Measurements from ENCODE around the gene PPP4R3A. TPM values are rescaled to one million over a fixed set of nuclear protein-coding genes. Genes with fewer than 3 reads are reported as not detected.
"Not testable (repeated sequence)": the region's sequence is repeated elsewhere in the genome, so short reads cannot be mapped to it uniquely, and the experiment has no call there.

PPP4R3A gene
- total RNA-seq, 1 donor from 2014 or later: 130 TPM

DNA sequence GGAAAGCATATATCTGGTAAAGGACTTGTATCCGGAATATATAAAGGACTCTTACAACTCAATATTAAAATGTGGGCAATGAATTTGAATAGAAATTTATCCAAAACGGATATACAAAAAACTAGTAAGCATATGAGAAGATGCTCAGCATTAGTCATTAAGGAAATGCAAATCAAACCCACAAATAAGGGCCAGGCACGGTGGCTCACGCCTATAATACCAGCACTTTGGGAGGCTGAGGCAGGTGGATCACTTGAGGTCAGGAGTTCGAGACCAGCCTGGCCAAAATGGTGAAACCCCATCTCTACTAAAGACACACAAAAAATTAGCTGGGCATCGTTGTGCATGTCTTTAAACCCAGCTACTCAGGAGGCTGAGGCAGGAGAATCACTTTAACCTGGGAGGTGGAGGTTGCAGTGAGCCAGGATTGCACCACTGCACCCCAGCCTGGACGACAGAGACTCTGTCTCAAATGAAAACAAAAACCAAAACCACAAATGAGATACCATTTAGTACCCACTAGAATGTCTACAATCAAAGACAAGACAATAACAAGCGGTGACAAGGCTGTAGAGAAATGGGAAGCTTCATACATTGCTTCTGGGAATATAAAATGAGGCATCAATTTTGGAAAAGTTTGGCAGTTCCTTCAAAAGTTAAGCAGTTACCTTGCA, 15.6 kb downstream of the PPP4R3A start:
- Mint-ChIP-seq H3K4me1 (ENCODE audit: low read depth) (peaks cover 62% of the 10 kb centered on the region), H3K36me3 (ENCODE audit: low read depth) (peaks cover 21% of the 10 kb centered on the region), H3K27ac (peak overlapping the region; percentile 73), H3K4me3 (peak overlapping the region; percentile 37)
- H3K27me3 Mint-ChIP-seq (ENCODE audit: insufficient read depth); H3K9me3 Mint-ChIP-seq; intact Hi-C loops (cut with micrococcal nuclease); DNase-seq (ENCODE audit: low spot score): not testable (repeated sequence)

DNA sequence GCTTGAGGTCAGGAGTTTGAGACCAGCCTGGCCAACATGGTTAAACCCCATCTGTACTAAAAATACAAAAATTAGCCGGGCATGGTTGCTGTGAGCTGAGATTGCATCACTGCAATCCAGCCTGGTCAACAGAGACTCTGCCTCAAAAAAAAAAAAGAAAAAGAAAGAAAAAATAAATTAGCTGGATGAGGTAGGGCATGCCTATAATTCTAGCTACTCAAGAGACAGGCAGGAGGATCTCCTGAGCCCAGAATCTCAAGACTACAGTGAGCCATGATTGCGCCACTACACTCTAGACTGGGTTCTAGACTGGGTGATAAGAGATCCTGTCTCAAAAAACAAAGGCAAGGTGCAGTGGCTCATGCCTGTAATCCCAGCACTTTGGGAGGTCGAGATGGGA, 16.9 kb downstream of the PPP4R3A start:
- no peak overlapping the region for H3K4me3 Mint-ChIP-seq
- no peaks in the 10 kb centered on the region for H3K27me3 Mint-ChIP-seq (ENCODE audit: insufficient read depth)
- DNase-seq (ENCODE audit: low spot score): no peak
- H3K9me3 Mint-ChIP-seq: no peaks in the 10 kb centered on the region
- intact Hi-C loops (cut with micrococcal nuclease): no loop called here
- peaks cover 23% of the 10 kb centered on the region for H3K36me3 Mint-ChIP-seq (ENCODE audit: low read depth)
- H3K4me1 Mint-ChIP-seq (ENCODE audit: low read depth): peaks cover 57% of the 10 kb centered on the region
- no peak overlapping the region for H3K27ac Mint-ChIP-seq

DNA sequence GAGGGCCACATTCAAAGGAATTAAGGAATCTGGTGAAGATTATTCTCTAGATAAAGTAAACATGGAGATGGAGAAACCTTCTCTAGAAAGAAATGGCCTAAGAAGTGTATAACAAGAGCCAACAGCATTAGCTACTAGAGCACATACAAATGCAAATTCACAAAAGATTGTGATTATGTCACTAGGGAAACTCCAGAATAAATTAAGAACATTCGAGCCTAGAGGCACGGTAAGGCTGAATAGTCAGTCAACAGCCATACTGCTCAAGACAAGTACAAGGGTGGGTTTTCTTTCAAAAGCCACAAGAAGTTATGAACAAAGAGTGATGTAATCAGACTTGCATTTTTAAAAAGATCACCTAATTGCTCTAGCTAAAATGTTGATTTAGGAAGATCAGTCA, 25.4 kb downstream of the PPP4R3A start:
- H3K27ac Mint-ChIP-seq: no peak overlapping the region
- no peak overlapping the region for H3K4me3 Mint-ChIP-seq
- intact Hi-C loops (cut with micrococcal nuclease): loop anchor here (5.0 kb wide), 1 partner anchor 428 kb away; no protein-coding TSS in a partner anchor
- H3K27me3 Mint-ChIP-seq (ENCODE audit: insufficient read depth): no peaks in the 10 kb centered on the region
- H3K9me3 Mint-ChIP-seq: no peaks in the 10 kb centered on the region
- peaks cover 47% of the 10 kb centered on the region for H3K4me1 Mint-ChIP-seq (ENCODE audit: low read depth)
- DNase-seq (ENCODE audit: low spot score): no peak
- peaks cover 59% of the 10 kb centered on the region for H3K36me3 Mint-ChIP-seq (ENCODE audit: low read depth)

DNA sequence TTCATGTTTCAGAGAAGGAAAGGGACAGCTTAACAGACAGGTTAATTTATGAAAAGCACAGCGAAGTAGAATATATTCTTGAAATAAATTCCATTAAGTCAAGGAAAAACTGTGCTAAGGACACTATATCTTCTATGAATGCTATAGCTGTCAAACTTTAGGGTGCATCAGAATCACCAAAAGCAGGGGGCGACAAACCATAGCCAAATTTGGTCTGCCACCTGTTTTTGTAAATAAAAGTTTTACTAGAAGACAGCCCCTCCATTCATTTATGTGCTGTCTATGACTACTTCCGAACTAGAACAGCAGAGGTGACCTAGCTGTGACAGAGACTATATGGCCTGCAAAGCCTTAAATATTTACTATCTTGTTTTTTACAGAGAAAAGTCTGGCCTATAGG, 25.9 kb downstream of the PPP4R3A start:
- Mint-ChIP-seq H3K4me1 (ENCODE audit: low read depth) (peaks cover 47% of the 10 kb centered on the region), H3K9me3 (no peaks in the 10 kb centered on the region), H3K27me3 (ENCODE audit: insufficient read depth) (no peaks in the 10 kb centered on the region), H3K4me3 (no peak overlapping the region), H3K27ac (no peak overlapping the region), H3K36me3 (ENCODE audit: low read depth) (peaks cover 59% of the 10 kb centered on the region)
- intact Hi-C loops (cut with micrococcal nuclease): loop anchor here (5.0 kb wide), 1 partner anchor 428 kb away; no protein-coding TSS in a partner anchor
- DNase-seq (ENCODE audit: low spot score): no peak

DNA sequence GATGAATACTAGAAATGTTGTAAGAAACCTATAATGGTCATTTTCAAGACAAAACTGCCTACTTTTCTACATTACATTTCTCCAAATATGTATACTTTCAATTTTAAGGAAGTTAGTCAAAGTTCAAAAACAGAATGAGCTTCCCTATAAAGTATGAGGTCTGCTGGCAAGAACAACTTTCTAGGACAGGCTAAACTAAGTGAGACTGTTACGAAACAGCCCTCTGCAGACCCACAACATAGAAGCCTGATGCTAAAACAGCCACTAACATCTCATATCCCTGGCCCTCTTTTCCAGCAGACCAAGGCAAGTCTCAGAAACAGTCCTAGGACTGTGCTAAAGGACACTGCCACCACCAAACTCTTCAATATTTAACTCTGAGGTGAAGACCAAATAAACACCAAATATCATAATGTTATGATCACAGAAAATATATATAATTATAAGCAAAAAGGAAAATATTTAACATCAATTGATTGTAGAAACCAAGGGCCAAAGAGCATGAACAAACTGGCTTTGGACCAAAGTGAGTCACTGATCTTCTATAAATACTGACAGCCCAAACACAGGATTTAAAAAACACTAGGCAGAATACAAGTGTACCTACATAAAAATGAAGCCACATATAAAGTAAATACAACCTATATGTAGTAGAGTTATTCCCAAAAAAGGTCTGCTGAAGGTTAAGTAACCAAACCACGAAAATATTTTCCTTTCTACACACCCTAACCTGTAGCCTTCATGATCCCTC, 27.7 kb downstream of the PPP4R3A start:
- Mint-ChIP-seq H3K4me3 (no peak overlapping the region), H3K27me3 (ENCODE audit: insufficient read depth) (no peaks in the 10 kb centered on the region), H3K36me3 (ENCODE audit: low read depth) (peaks cover 71% of the 10 kb centered on the region), H3K9me3 (no peaks in the 10 kb centered on the region), H3K27ac (no peak overlapping the region), H3K4me1 (ENCODE audit: low read depth) (peaks cover 56% of the 10 kb centered on the region)
- intact Hi-C loops (cut with micrococcal nuclease): loop anchor here (5.0 kb wide), 1 partner anchor 430 kb away; no protein-coding TSS in a partner anchor
- DNase-seq (ENCODE audit: low spot score): no peak

DNA sequence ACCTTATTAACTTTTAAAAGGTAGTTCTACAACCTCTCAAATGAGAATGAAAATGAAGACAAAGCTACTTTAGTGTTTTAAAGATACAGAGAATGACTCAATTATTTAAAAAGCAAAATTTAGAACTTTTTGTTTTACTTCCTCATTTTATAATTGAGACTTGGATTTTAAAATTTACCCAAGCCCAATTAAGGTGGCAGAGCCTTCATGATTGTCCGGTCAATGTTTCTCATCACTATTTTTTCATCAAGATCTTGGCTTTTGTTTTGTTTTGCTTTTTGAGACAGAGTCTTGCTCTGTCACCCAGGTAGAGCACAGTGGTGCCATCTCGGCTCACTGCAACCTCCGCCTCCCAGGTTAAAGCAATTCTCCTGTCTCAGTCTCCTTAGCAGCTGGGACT, 32.7 kb downstream of the PPP4R3A start:
- H3K27me3 Mint-ChIP-seq (ENCODE audit: insufficient read depth): no peaks in the 10 kb centered on the region
- DNase-seq (ENCODE audit: low spot score): no peak
- H3K27ac Mint-ChIP-seq: no peak overlapping the region
- H3K36me3 Mint-ChIP-seq (ENCODE audit: low read depth): peaks cover 59% of the 10 kb centered on the region
- no peaks in the 10 kb centered on the region for H3K9me3 Mint-ChIP-seq
- H3K4me3 Mint-ChIP-seq: no peak overlapping the region
- intact Hi-C loops (cut with micrococcal nuclease): no loop called here
- peaks cover 34% of the 10 kb centered on the region for H3K4me1 Mint-ChIP-seq (ENCODE audit: low read depth)

DNA sequence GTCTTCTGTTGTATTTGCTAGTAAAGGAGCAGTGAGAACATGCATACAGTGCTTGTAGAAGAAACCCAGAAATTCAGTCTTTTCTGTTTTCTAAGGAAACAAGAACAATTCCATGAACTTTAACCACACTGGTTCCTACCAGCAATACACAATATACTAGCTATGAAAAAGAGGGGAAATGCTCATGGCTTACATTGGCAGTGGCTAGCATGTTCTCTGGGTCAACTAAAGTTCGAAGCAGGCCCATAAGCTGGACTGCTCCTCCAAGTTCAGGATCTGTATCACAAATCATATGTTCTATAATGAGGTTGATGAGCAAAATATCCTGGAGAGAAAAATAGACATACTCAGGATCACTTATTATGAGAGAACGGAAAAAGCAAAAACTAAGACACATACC, 37.1 kb downstream of the PPP4R3A start:
- Mint-ChIP-seq H3K27me3 (ENCODE audit: insufficient read depth) (no peaks in the 10 kb centered on the region), H3K4me1 (ENCODE audit: low read depth) (peaks cover 24% of the 10 kb centered on the region), H3K9me3 (no peaks in the 10 kb centered on the region), H3K4me3 (no peak overlapping the region), H3K27ac (no peak overlapping the region), H3K36me3 (ENCODE audit: low read depth) (peaks cover 52% of the 10 kb centered on the region)
- DNase-seq (ENCODE audit: low spot score): no peak
- intact Hi-C loops (cut with micrococcal nuclease): no loop called here

DNA sequence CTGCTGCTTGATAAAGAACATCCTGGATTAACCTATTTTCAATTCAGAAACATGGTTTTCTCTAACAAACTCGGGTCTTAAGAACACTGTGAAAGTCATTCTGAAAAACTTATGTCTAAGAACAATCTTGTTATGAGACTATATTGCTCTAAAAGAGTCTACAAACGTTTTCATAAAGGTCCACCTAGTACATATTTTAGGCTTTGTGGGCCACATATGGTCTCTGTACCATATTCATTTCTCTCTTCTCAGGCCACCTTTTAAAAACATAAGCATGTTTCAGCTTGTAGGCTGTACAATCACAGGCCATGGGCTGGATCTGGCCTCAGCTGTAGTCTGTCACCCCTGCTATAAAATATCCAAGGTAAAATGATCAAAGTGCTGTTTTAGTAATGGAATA, 39.9 kb downstream of the PPP4R3A start:
- intact Hi-C loops (cut with micrococcal nuclease): no loop called here
- H3K4me1 Mint-ChIP-seq (ENCODE audit: low read depth): peaks cover 21% of the 10 kb centered on the region
- H3K4me3 Mint-ChIP-seq: no peak overlapping the region
- DNase-seq (ENCODE audit: low spot score): no peak
- no peaks in the 10 kb centered on the region for H3K9me3 Mint-ChIP-seq
- H3K27ac Mint-ChIP-seq: peak overlapping the region; percentile 29
- H3K36me3 Mint-ChIP-seq (ENCODE audit: low read depth): peaks cover 56% of the 10 kb centered on the region
- H3K27me3 Mint-ChIP-seq (ENCODE audit: insufficient read depth): no peaks in the 10 kb centered on the region

DNA sequence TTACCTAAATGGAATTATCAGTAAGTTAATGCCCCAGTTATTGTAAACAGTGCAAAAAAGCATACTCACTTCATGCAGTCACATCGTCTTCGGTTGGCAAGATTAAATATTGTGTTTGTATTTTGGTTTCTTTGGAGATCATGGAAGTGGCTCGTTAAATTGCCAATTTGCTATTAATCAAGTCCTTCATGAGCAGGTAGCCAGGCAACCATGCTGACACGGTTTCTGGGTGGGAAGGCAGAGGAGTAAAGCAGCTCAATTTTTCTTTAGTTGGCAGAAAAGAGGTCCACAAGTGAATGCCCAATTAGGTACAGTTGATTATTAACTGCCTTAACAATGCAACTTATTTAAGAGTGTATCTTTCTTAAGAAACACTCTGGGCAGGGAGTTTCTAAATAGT, 43.9 kb downstream of the PPP4R3A start:
- Mint-ChIP-seq H3K4me3 (no peak overlapping the region), H3K27ac (no peak overlapping the region), H3K9me3 (no peaks in the 10 kb centered on the region), H3K4me1 (ENCODE audit: low read depth) (peaks cover 28% of the 10 kb centered on the region), H3K27me3 (ENCODE audit: insufficient read depth) (no peaks in the 10 kb centered on the region), H3K36me3 (ENCODE audit: low read depth) (peaks cover 63% of the 10 kb centered on the region)
- no peak for DNase-seq (ENCODE audit: low spot score)
- intact Hi-C loops (cut with micrococcal nuclease): no loop called here

DNA sequence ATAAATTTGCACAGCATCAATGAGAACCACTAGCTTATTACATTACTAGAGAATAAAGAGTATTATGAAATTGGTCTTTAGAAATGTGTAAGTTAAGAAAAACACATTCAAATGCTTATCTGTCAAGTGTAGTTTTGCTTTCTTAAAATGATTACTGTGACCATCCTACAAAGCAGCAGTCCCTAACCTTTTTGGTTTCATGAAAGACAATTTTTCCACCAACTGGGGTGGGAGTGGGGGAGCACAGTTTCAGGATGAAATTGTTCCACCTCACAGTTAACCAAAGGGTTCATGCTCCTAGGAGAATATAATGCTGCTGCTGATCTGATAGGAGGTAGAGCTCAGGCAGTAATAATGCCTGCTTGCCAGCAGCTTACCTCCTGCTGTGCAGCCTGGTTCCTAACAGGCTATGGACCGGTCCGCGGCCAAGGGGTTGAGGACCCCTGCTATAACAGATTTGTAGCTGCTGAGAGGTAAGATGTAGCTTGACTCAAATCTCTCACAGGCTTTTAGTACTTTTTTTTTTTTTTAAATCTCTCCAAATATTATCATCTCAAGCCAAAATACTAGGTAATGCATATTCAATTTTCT, 45.4 kb downstream of the PPP4R3A start:
- intact Hi-C loops (cut with micrococcal nuclease): loop anchor here (1.0 to 2.0 kb wide), 4 partner anchors 44 to 235 kb away; partner anchors contain the start of gene CCDC88C
- H3K4me1 Mint-ChIP-seq (ENCODE audit: low read depth): peaks cover 20% of the 10 kb centered on the region
- H3K36me3 Mint-ChIP-seq (ENCODE audit: low read depth): peaks cover 60% of the 10 kb centered on the region
- DNase-seq (ENCODE audit: low spot score): no peak
- peak overlapping the region; percentile 81 for H3K27ac Mint-ChIP-seq
- no peak overlapping the region for H3K4me3 Mint-ChIP-seq
- no peaks in the 10 kb centered on the region for H3K27me3 Mint-ChIP-seq (ENCODE audit: insufficient read depth)
- no peaks in the 10 kb centered on the region for H3K9me3 Mint-ChIP-seq

DNA sequence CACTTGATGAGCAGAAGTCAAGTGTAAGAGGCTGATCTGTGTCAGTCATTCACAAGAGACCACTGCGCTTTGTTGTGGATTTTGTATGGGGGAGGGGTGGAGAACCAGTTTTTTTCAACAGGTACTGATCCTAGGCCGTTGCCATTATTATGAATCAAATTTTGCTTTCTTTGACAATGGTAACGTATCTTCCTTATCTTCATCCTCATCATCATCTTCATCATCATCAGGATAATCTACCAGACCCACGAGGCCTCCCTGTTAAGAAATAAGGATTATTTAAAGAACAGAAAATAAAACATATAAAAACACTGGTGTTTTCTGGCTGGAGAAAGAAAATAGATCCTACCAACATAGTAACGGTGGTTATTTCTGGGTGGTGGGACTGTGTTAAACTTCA, 51.5 kb downstream of the PPP4R3A start:
- Mint-ChIP-seq H3K27me3 (ENCODE audit: insufficient read depth) (no peaks in the 10 kb centered on the region), H3K4me3 (no peak overlapping the region), H3K36me3 (ENCODE audit: low read depth) (peaks cover 46% of the 10 kb centered on the region), H3K4me1 (ENCODE audit: low read depth) (peaks cover 15% of the 10 kb centered on the region), H3K27ac (no peak overlapping the region), H3K9me3 (no peaks in the 10 kb centered on the region)
- DNase-seq (ENCODE audit: low spot score): no peak
- intact Hi-C loops (cut with micrococcal nuclease): no loop called here

DNA sequence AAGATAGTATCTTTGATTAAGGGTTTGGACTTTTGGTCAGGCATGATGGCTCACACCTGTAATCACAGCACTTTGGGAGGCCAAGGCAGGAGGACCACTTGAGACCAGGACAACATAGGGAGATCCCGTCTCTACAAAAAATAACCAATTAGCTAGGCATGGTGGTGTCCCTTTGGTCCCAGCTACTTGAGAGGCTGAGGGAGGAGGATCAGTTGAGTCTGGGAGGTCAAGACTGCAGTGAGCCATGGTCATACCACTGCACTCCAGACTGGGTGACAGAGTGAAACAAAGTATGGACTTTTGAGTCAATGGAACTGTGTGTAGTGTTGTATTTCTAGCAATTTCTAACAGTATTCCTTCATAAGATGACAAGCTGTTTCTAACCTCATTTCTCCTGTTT, 53.8 kb downstream of the PPP4R3A start:
- peaks cover 2% of the 10 kb centered on the region for H3K27me3 Mint-ChIP-seq (ENCODE audit: insufficient read depth)
- H3K27ac Mint-ChIP-seq: no peak overlapping the region
- DNase-seq (ENCODE audit: low spot score): no peak
- peaks cover 31% of the 10 kb centered on the region for H3K36me3 Mint-ChIP-seq (ENCODE audit: low read depth)
- no peaks in the 10 kb centered on the region for H3K9me3 Mint-ChIP-seq
- no peak overlapping the region for H3K4me3 Mint-ChIP-seq
- H3K4me1 Mint-ChIP-seq (ENCODE audit: low read depth): peaks cover 10% of the 10 kb centered on the region
- intact Hi-C loops (cut with micrococcal nuclease): no loop called here

DNA sequence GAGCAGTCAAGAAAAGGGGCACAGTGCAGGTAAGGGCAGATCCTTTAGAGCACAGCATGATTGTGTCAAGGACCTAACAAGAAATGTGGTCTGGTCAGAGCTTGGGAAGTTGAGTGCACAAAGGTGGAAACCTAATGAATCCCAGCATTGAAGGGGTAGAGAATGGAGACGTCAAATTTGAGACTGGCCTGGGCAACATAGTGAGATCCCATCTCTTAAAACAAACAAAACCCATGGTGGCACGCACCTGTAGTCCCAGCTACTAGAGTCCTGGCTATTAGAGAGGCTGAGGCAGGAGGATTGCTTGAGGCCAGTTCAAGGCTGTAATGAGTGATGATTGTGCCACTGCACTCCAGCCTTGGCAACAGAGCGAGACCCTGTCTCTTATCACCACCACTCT, 55.5 kb downstream of the PPP4R3A start:
- peaks cover 20% of the 10 kb centered on the region for H3K36me3 Mint-ChIP-seq (ENCODE audit: low read depth)
- H3K4me3 Mint-ChIP-seq: no peak overlapping the region
- intact Hi-C loops (cut with micrococcal nuclease): no loop called here
- peaks cover 7% of the 10 kb centered on the region for H3K27me3 Mint-ChIP-seq (ENCODE audit: insufficient read depth)
- DNase-seq (ENCODE audit: low spot score): no peak
- H3K27ac Mint-ChIP-seq: no peak overlapping the region
- no peaks in the 10 kb centered on the region for H3K9me3 Mint-ChIP-seq
- peaks cover 10% of the 10 kb centered on the region for H3K4me1 Mint-ChIP-seq (ENCODE audit: low read depth)

All from activated T-helper 1 cell treated with anti-CD3 and anti-CD28 coated beads, Interleukin-12 subunit alpha, Interleukin-12 subunit beta, Interleukin-2, Interleukin-4 antibody, amounts not matched to agents 30 ng/mL and 10 ng/mL and 1 ng/mL, durations not matched to agents 14 hours and 24 hours and 36 hours (primary cell).